ENCODE data around the gene OTUD5.

DNA sequence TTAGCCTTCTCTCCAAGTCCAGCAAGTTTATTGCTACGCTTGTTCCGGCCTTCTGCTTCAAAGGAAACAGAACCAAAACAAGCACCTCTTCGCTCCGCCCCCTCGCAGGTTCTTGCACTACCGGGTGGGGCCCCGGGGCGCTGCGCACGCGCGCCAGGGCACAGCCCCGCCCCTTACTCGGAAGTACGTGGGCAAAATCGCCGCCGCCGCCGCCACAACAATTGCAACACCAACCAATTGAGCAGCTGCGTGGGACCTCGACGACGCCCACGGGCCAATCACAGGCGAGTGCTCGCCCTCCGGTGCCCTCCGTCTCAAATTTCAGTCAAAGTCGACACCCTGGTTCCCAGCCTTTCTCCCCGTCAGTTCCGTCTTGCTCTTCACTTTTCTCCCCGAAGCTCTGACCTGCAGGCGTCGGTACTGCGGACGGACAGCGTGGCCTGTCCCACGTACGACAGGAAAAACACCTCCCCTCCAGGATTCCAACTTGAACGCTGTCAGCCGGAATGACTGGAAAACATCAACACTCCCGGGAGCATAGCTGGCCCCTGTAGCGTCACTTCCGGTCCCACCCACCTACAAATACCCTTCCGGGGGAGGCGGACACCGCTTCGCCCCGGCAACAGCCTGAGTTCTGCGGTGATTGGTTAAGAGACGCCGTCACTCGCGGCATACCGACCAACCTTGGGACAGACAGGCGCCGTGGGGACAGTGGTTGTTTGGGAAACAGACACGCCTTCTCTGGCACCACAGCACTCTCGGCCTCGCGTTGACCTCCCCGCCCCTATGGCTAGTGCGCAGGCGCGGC, 624 bp upstream of the OTUD5 start:
- TF ChIP-seq, protein P1, sequence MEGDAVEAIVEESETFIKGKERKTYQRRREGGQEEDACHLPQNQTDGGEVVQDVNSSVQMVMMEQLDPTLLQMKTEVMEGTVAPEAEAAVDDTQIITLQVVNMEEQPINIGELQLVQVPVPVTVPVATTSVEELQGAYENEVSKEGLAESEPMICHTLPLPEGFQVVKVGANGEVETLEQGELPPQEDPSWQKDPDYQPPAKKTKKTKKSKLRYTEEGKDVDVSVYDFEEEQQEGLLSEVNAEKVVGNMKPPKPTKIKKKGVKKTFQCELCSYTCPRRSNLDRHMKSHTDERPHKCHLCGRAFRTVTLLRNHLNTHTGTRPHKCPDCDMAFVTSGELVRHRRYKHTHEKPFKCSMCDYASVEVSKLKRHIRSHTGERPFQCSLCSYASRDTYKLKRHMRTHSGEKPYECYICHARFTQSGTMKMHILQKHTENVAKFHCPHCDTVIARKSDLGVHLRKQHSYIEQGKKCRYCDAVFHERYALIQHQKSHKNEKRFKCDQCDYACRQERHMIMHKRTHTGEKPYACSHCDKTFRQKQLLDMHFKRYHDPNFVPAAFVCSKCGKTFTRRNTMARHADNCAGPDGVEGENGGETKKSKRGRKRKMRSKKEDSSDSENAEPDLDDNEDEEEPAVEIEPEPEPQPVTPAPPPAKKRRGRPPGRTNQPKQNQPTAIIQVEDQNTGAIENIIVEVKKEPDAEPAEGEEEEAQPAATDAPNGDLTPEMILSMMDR (IDR thresholded peaks at IDR 0.05), result no peak
- no peak for TF ChIP-seq POLR2A (IDR thresholded peaks at IDR 0.05)

Data from heart left ventricle (tissue), 13 donors.